HG03060 (cell line): ENCODE measurements around the gene SOX30.
"Not testable (repeated sequence)": the region's sequence is repeated elsewhere in the genome, so short reads cannot be mapped to it uniquely, and the experiment has no call there.

Experiments used
- ATAC-seq: cut with Tn5 transposase; IDR thresholded peaks from one replicate; pipeline ENCODE4 v1.9.1; 2021; ENCODE audit warnings: low read depth, moderate number of reproducible peaks; ENCODE audit not compliant: unreplicated experiment

Gene SOX30

GRCh38 chr5:157652377-157652692 is at the start of gene SOX30:
SOX30 (minus strand) TSS chr5:157652438; CDS start chr5:157652078, 360 bp downstream.
- no peak for ATAC-seq

GRCh38 chr5:157698674-157699073 is 46.4 kb upstream of the SOX30 start:
- not testable (repeated sequence) for ATAC-seq

GRCh38 chr5:157696154-157696553 is 43.9 kb upstream of the SOX30 start:
- not testable (repeated sequence) for ATAC-seq

GRCh38 chr5:157693816-157694215 is 41.6 kb upstream of the SOX30 start:
- ATAC-seq, result not testable (repeated sequence)

- ATAC-seq, result no peak
Measured at GRCh38 chr5:157690690-157691433, 38.6 kb upstream of the SOX30 start.

- no peak for ATAC-seq
Measured at GRCh38 chr5:157689942-157690689, 37.9 kb upstream of the SOX30 start.

GRCh38 chr5:157687198-157687554 is 34.9 kb upstream of the SOX30 start:
- no peak for ATAC-seq

- not testable (repeated sequence) for ATAC-seq
Measured at GRCh38 chr5:157686276-157687197, 34.3 kb upstream of the SOX30 start.

GRCh38 chr5:157682257-157682656 is 30.0 kb upstream of the SOX30 start:
- no peak for ATAC-seq

- ATAC-seq, result no peak
Measured at GRCh38 chr5:157681048-157681447, 28.8 kb upstream of the SOX30 start.

- ATAC-seq, result no peak
Measured at GRCh38 chr5:157680239-157680638, 28.0 kb upstream of the SOX30 start.

GRCh38 chr5:157679801-157680200 is 27.6 kb upstream of the SOX30 start:
- ATAC-seq, result no peak

- ATAC-seq, result no peak
Measured at GRCh38 chr5:157677931-157678330, 25.7 kb upstream of the SOX30 start.

GRCh38 chr5:157674351-157674750 is 22.1 kb upstream of the SOX30 start:
- not testable (repeated sequence) for ATAC-seq

GRCh38 chr5:157672976-157673375 is 20.7 kb upstream of the SOX30 start:
- no peak for ATAC-seq

- no peak for ATAC-seq
Measured at GRCh38 chr5:157671592-157672330, 19.5 kb upstream of the SOX30 start.

GRCh38 chr5:157670662-157671591 is 18.7 kb upstream of the SOX30 start, which contains the start of gene C5orf52:
C5orf52 (plus strand) TSS chr5:157671533; CDS start chr5:157671615, 82 bp downstream.
- ATAC-seq, result no peak

- no peak for ATAC-seq
Measured at GRCh38 chr5:157669701-157670097, 17.5 kb upstream of the SOX30 start.

- ATAC-seq, result no peak
Measured at GRCh38 chr5:157668356-157668755, 16.1 kb upstream of the SOX30 start.
